Fibroblast of the conjunctiva (primary cell): ENCODE results near the gene RBM7.

Experiments used
- DNase-seq: peaks from one replicate; pipeline ENCODE4 v3.0.0-alpha.2; 2010; ENCODE audit warnings: low read depth

Gene RBM7

DNA sequence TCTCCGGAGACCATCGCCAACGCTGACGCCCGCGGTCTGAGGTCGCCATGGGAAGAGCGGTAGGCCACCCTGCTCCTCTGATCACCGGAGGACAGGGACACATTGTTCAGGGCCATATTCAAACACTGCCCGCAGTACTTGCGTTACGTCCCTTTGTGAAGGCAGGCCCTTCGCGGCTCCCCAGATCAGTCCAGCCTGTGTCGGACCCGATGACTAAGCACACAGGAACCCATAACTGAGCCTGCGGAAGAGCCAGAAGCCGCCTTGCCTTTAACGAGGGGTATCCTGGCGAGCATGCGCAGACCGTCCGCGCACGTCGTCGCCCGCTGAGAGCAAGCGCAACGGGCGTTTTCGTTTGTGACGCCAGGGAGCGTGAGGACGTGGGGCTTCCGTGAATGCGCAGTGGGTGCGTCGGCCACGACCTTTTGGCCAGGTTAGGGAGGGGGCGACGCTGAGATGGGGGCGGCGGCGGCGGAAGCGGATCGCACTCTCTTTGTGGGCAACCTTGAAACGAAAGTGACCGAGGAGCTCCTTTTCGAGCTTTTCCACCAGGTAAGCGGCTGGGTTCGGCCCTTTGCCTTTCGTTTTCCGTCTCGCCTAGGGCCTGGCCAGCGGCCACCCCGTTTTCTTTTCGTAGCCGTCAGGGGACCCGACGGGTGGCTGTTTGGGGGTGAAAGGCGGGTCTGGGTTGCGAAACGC is at the start of gene RBM7, which contains the start of gene C11orf71:
Gene RBM7 (plus strand): TSS at position 451 of the 699 bp plus-strand sequence. CDS start 6 bp downstream, at position 457.
Gene C11orf71 (minus strand): TSS at position 296 of the 699 bp plus-strand sequence. CDS start 180 bp downstream, at position 116.
- peak; percentile 98 for DNase-seq

DNA sequence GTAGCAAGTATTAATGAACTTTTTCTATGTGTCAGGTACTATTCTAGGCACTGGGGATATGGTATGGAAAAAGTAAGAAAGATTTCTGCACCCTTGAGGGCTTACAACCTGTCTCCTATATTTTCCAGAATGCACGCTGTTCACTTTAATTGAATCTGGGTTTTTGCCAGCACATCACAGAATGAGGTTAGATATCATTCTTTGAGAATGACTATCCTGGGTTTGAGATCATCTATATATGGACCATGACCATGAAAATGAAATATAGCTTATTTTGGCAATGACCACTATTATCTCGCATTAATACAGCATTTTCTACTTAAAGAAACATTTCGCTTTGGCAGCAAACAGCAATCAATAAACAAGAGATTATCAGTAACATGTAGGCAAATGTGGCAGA is 47.0 kb upstream of the RBM7 start:
- no peak for DNase-seq

GRCh38 chr11:114354076-114354475 is 46.4 kb upstream of the RBM7 start:
- peak; percentile 78 for DNase-seq

DNA sequence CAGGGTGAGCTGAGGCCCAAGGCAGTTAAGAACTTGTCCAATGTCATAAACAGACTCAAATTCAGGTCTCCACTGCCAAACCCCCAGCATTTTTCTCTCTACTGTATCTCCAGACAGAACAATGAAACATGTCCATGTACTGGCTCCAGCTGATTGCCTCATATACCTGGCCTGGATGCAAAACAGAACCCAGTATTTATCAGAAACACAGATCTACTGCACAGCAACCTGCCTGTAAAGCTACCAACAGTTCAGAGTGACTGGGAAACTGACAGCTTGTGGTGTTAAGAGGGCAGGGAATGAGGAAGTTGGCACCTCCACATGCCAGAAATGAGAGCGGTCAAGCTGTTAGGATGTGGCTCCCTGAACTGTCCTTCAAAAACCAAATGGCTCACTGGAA is 41.8 kb upstream of the RBM7 start:
- no peak for DNase-seq

DNA sequence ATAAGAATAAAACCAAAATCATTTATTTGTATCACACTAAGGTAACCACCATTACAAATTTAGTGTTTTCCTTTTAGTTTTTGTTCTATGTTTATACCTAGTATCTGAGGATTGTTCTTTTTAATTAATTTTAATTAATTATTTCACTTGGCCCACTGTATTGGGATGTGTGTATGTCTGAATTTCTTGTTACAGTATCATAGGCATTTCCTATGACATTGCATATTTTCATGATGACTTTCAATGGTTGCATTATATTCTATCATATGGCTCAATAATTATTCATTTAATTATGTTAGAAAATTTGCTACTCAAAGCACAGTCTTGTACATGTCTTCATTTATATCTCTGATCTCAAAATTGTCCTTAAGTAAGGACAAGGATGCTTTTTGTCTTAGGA is 41.1 kb upstream of the RBM7 start:
- no peak for DNase-seq

- no peak for DNase-seq
Observed at GRCh38 chr11:114362326-114362725, 38.1 kb upstream of the RBM7 start.

DNA sequence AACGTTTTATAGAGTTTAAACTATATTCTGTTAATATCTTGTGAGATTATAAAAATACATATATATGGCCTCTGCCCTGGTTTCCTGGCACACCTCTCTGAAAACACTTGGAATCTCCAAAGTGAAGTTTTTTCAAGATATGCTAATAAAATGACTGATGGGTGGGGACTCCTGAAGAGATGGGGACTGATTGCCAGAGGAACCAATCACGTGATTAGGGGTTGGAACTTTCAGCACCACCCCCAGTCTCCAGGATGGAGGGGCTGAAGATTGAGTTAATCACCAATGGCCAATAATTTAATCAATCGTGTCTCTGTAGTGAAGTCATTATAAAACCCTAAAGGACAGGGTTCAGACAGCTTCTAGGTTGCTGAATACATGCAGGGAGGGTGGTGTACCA is 37.5 kb upstream of the RBM7 start:
- no peak for DNase-seq

- DNase-seq, result peak; percentile 27
Observed at GRCh38 chr11:114366331-114367243, 33.9 kb upstream of the RBM7 start.

DNA sequence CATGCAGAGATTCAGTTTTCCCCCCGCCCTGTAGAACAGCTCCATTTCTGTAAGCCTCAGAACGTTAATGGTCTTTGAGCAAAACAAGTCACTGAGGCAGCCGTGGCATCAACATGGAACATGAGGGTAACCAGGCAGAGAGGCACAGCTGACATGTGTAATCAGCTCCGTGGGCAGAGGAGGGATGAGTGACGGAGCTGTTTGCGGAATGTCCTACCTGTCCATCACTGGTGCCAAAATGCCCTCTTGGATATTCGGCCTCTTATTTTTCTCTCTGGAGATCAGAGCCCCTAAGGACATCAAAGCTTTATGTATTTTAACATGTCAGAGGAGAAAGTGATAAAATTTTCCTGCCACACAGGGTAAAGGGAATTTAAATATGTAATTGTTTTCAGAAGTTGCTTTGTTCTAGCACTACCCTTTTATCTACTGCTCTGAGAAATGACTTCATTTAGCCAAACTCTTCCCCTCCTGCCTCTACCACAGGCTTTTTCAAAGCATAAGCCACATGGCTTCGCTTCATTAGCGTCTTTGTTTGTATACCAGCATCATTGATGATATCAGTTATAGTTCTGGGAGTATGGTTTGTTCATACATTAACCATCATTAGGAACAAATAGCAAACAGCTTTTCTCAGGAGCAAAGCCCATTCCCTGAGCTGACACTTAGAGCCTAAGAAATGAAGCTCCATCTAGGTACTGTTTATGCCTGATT is 33.1 kb upstream of the RBM7 start:
- DNase-seq, result no peak

DNA sequence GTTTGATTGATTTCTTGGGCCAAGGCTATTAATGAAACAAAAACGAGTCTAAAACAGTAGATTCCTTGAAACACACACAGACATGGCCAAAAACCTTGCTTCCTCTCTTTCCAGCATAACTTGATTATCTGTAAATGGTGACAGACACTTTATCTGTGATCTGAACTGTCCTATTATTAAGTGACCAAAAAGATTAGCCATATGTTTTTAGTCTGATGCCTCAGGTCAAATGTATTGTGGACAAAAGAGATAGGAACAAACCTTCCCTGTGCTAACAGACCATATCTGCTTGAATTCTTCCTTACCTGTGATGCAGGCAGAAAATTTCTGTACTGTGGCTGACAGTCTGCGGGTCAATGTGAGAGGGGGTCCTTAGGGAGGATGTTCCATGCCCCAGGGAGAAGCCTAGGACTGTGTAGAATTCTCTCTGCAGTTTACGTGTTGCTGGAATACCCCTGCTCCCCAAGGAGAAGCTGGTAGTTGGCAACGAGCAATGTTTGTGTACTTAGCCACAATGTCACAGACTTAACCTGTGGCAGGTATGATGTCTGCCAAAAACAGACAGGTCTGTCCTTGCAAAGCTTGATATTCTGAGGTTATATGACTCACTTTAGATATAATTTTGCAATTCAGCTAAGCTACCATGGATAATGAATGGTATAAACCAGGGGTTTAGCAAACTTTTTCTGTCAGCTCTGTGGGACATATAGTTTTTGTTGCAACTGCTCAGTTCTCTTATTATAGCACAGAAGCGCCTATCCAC is 31.4 kb upstream of the RBM7 start:
- no peak for DNase-seq

DNA sequence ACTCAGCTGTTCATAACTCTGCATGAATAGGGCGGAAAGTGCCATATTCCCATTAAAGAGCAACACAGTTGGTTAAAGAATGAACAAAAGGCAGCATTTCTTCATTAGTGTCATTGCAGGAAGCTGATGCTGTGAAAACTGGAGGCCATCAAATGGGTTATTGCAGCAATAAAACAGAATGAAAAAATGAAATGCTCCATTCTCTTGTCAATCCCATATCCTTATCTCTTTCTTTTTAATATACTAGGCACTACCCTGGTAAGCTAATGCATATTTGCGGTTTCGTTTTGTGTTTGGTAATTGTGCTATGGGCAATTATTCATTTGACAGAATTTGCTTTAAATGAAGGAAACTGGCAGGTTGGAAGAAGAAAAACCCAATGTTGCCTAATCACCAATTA is 25.4 kb upstream of the RBM7 start:
- DNase-seq, result no peak

DNA sequence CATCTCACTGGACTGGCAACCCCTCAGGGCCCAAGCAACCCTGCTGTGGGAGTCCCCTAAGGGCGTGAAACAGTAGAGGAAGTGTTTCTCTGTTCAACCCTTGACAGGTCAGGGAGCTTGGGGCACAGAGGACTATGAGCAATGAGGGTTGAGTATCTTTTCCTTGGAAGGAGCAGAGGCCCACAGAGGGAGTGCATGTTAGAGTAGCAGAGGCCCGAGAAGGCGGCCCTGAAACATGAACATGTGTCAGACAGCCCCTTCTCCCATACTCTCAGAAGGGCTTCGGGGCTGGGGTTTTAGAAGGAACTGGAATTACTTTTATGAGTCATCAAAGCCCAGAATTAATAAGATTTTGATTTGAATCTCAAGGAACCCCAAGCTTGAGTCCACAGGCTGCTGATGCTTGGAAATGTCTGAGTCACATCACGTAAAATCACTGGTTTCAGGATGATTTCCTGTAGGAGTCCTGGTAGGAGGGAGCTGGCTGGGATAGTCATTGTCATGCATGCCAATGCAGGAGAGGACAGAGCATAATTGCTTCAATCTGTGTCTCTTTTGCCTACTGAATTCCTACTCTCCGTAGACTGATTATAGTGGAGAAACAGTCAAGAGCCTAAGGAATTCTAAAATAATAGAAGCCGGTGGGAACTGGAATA is 22.7 kb upstream of the RBM7 start:
- DNase-seq, result no peak

- DNase-seq, result no peak
Observed at GRCh38 chr11:114379394-114380069, 20.9 kb upstream of the RBM7 start.

- no peak for DNase-seq
Observed at GRCh38 chr11:114382509-114382908, 18.0 kb upstream of the RBM7 start.

GRCh38 chr11:114384487-114384886 is 16.0 kb upstream of the RBM7 start:
- no peak for DNase-seq

DNA sequence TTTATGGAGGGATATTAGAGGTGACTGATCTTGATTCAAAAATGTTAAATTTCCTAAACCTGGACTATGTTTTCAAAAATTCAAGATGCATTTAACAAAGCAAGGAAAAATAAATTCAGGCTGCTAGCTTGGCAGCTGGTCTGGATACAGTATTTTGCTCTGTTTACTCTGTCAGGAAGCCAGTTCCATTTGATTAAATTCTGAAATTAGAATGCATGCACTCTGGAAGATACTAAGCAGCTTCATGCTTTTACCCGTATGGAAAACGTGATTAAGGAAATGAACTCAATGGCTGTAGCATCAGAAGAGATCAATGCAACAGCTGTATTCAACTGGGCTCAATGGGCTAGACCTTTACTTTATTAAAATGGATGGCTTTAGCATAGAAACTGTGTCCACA is 14.3 kb upstream of the RBM7 start:
- DNase-seq, result no peak

DNA sequence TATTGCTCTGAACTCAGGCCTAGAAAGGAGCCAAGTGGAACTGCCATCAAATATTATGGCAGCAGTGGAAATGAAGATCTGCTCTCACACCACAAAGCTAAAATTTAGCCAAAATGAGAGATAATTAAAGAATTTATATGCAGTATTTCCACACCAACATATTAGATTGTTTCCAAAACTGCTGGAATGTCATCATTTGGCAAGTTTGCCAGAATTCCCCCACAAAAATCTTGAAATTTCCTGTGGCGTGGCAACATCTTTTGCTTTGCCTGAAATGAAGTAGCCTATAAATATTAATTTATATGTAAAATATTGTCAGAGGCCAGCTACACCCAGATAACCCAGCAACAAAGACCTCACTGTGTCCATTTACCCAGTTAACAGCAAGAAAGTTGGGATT is 13.9 kb upstream of the RBM7 start:
- no peak for DNase-seq

GRCh38 chr11:114392735-114393667 is 7.5 kb upstream of the RBM7 start:
- no peak for DNase-seq

- DNase-seq, result no peak
Observed at GRCh38 chr11:114395736-114396135, 4.7 kb upstream of the RBM7 start.

- no peak for DNase-seq
Observed at GRCh38 chr11:114396916-114397315, 3.5 kb upstream of the RBM7 start.
